ENCODE data around the gene KSR2.

- TF ChIP-seq EZH2 (IDR thresholded peaks at IDR 0.05; ENCODE audit: borderline replicate concordance, low read depth, low read length, poor library complexity, severe bottlenecking) (no peak), CTCF (conservative IDR thresholded peaks at IDR 0.05; ENCODE audit: low read depth, low read length) (no peak)
These were observed 47.9 kb upstream of the KSR2 start, which contains the start of gene RFC5 for GRCh38 chr12:118016424-118017264.

All from A673 (cell line).